ENCODE results near the gene ECE1.
"Not testable (repeated sequence)": the region's sequence is repeated elsewhere in the genome, so short reads cannot be mapped to it uniquely, and the experiment has no call there.

Gene ECE1

GRCh38 chr1:21246905-21247642 is 43.2 kb downstream of the ECE1 start:
- DNase-seq: no peak

DNA sequence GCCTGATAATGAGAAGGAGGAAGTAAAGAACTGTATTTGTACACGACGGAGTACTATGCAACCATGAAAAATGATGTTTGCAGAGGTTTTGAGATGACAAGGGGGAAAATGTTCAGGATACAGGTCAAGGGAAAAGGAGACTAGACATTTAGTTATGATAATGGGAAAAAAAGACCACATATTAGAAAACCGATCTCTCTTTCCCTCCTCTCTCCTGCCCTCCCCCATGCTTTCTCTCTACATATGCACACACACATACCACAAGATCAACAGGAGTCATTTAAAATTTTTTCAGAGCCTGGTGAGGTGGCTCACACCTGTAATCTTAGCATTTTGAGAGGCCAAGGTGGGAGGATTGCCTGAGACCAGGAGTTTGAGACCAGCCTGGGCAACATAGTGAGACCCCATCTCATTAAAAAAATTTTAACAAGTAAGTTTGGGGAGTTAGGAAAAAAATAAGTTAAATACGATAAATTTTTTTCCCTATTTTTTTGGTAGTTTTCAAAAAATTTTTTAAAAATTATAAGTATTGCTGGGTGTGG is 44.5 kb downstream of the ECE1 start:
- DNase-seq: no peak

GRCh38 chr1:21244986-21245687 is 45.1 kb downstream of the ECE1 start:
- no peak for DNase-seq

DNA sequence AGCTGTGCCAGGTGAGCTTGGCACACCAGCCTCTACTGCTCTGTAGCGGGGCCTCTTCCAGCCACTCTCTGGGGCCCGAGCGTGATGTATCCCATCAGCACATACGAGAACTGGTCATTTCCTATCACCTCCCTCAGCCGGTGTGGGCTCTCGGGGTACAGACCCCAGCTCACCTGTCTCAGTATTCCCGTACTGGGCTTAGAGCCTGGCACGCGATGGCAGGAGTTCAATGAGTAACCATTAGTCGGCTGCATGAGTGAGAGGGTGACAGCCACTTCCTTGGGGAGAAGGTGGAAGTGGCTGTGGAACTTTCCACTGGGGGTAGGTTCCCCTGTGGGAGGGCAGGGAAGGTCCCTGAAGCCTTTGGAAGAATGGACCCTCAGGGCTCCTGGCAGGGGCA is 46.1 kb downstream of the ECE1 start:
- no peak for DNase-seq

GRCh38 chr1:21242846-21243245 is 47.4 kb downstream of the ECE1 start:
- DNase-seq: no peak

GRCh38 chr1:21241771-21242581 is 48.3 kb downstream of the ECE1 start:
- DNase-seq: no peak

- DNase-seq: no peak
These were observed 49.6 kb downstream of the ECE1 start for GRCh38 chr1:21240706-21241105.

DNA sequence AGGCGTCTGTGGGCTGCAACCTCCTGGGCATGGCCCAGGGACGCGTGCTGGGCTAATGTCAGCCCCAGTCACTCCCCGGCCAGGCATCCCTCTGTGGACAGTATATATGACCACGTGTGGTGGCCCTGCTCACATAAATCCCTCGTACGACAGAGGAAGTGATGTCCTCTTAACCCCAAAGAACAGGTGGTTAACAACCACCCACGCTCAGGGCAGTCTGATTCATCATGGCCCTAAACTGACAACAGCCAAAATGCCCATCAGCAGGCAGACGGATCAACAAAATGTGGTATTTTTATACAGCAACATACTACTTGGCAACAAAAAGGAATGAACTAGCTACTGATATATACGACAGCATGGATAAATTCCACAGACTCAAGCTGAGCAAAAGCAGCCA is 51.0 kb downstream of the ECE1 start:
- DNase-seq: no peak

DNA sequence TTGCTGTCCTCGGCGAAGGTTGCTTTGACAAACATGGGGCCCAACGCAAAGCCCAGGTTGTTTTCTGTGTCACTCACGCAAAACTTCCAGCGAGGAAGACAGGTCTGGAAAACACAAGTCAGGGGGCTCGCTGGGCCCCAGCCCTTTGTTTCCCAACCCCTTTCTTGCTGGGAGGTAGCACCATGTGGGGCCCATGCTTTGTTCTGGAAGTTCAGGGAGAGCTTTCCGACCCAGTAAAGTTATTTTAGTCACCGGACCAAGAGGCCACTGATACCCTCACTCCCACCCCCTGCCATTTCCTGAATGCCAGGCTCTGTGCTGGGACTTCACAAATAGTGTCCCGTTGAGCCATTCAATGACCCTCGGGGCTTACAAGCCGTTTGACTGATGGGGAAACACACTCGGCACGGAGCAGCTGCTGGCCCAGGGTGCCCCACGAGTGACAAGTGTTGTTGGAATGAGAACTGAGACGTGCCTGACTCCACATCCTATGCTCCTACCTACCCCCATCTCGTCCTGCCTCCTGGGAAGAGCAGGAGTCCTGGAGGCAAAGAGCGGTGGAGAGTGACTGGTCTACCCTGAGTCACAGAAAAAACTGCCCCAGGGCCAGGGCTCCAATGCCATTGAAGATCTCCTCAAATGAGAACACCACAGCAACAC is 52.0 kb downstream of the ECE1 start:
- DNase-seq: no peak

GRCh38 chr1:21237446-21238088 is 52.7 kb downstream of the ECE1 start:
- DNase-seq: no peak

- DNase-seq: no peak
These were observed 54.1 kb downstream of the ECE1 start for GRCh38 chr1:21236178-21236577.

DNA sequence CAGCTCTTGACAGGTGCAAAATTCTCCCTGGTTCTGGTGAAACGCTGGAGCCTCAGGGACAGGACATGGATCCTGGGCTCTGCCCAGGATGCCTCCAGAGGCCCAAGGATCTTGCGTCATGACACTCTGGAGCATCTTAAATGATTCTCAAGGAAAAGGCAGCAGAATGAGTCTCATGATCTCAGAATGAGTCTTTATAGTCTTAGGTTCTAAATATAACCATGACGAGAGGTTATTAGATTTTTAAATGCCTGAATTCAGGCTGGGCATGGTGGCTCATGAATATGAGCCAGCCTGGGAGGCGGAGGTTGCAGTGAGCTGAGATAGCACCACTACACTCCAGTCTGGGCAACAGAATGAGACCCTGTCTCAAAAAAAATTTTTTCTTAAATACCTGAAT is 55.5 kb downstream of the ECE1 start:
- no peak for DNase-seq

DNA sequence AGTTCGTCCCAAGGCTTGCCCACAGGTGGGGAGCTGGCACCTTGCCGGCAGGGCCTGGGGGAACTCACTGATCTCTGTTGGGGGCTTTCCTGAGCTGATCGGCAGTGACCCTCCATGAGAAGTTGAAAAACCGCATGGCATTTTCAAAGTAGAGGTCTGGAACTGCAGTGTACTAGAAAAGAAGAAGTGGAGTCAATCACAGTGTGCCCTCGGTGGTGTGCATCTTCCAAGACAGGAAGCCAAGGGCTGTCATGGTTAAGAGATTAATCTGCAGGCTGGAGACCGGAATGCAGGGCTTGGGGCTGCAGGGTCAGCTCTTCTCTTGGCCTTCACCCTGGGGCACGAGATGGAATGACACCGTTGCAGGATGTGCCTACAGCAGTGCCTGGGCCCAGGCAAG is 56.8 kb downstream of the ECE1 start:
- DNase-seq: no peak

DNA sequence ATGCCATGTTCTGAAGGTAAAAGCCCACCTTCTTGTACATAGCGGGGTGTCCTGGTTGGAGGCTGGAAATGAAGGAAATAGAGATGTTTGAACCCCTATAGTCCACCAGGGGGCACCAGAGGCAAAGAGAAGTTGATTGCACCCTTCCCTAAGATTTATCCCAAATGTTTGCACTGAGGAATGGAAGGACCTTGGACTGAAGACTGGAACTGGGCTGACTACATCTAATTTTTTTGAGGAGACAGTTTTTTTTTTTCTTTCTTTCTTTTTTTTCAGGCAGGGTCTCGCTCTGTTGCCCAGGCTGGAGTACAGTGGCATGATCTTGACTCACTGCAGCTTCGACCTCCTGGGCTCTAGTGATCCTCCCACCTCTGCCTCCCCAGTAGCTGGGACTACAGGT is 58.2 kb downstream of the ECE1 start:
- DNase-seq: no peak

- no peak for DNase-seq
These were observed 60.8 kb downstream of the ECE1 start for GRCh38 chr1:21229246-21230000.

DNA sequence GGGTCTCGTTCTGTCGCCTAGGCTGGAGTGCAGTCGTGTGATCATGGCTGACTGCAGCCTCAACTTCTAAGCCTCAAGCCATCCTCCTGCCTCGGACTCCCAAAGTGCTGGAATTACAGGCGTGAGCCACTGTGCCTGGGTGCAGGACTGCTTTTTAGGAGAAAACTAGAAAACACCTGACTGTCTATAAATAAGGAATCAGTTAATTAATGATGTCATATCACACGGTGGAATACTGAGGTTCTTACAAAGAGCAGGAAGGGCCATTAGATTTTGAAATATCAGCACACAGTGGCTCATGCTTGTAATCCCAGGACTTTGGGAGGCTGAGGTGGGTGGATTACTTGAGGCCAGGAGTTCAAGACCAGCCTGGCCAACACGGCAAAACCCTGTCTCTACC is 62.0 kb downstream of the ECE1 start:
- not testable (repeated sequence) for DNase-seq

GRCh38 chr1:21225065-21225464 is 65.2 kb downstream of the ECE1 start:
- no peak for DNase-seq

- no peak for DNase-seq
These were observed 69.4 kb downstream of the ECE1 start for GRCh38 chr1:21220815-21221214.

DNA sequence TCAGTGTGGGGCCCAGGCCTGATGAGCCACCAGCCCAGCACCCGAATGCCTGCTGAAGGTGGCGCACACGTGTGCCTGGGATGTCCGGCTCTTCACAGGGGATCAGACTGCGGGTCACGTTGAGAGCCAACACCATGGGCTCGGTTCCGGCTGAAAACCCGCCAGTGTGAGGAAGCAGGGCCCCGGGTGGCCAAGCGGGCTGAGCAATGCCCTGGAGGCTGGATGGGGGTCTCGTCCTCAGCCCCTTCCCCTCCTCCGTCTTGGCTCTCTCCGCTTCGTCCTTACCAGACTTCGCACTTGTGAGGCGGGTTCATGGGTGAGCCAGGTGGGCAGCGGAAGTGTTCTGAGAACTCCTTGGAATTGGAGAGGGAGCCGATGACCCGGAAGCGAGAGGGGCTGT is 70.6 kb downstream of the ECE1 start:
- no peak for DNase-seq

DNA sequence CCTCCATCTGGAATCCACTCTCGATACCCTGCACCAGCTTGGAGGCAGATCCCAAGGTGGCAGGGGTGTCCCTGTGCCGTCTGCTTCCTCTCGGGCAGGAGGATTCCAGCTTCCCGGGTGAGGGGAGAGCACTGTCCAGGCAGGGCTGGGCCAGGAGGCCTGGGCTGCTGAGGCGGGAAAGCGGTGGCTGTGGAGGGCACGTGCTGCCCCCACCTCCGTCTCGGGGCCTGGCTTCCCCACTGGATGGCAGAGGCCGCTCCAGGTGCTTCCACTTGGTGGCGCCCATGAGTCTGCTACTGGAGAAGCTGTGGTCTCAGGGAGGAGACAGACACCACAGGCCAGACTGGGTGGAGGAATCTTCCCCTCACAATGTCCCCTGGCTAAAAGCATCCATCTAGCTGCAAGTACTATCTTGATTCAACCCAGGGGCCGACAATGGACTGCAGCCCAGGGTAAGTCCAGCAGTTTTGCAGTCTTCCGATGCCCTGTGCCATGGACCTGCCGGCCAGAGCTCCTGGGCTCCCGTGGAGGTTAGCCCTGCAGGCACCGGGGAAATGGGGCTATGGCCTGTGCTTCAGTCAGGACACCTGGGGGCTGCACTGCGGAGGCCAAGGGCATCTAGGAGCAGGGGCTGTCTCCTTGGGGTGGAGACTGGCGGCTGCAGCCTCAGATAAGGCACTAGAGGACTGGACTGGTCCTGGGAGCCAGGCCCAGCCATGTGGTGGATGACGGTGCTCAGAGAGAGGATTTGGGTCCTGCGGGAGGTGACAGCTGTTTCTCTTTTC is 72.3 kb downstream of the ECE1 start:
- peak; percentile 36 for DNase-seq

Measured in activated T-cell treated with anti-CD3 and anti-CD28 coated beads, Interleukin-2, amount 50 U/mL, for 1 hour (primary cell).